Stimulated activated CD8-positive, alpha-beta memory T cell treated with anti-CD3 and anti-CD28 coated beads, Interleukin-12 subunit alpha, Interleukin-12 subunit beta, amount 100 ng/mL, for 1 hour (primary cell): Measurements from ENCODE around the gene CD2.
A peak's percentile ranks its signal among the peaks of the same experiment; 100 is the strongest.

Source experiments
- DNase-seq: peaks from one replicate; pipeline ENCODE4 v3.0.0-alpha.2; 2020; ENCODE audit warnings: low read depth

CD2 gene

GRCh38 chr1:116760487-116760886 is 6.3 kb downstream of the CD2 start:
- no peak for DNase-seq

GRCh38 chr1:116760996-116761665 is 6.9 kb downstream of the CD2 start:
- DNase-seq, result no peak

GRCh38 chr1:116762281-116762680 is 8.1 kb downstream of the CD2 start:
- DNase-seq, result no peak

- DNase-seq, result no peak
Measured at GRCh38 chr1:116762781-116763115, 8.5 kb downstream of the CD2 start.

- no peak for DNase-seq
Measured at GRCh38 chr1:116763116-116763786, 9.0 kb downstream of the CD2 start.

DNA sequence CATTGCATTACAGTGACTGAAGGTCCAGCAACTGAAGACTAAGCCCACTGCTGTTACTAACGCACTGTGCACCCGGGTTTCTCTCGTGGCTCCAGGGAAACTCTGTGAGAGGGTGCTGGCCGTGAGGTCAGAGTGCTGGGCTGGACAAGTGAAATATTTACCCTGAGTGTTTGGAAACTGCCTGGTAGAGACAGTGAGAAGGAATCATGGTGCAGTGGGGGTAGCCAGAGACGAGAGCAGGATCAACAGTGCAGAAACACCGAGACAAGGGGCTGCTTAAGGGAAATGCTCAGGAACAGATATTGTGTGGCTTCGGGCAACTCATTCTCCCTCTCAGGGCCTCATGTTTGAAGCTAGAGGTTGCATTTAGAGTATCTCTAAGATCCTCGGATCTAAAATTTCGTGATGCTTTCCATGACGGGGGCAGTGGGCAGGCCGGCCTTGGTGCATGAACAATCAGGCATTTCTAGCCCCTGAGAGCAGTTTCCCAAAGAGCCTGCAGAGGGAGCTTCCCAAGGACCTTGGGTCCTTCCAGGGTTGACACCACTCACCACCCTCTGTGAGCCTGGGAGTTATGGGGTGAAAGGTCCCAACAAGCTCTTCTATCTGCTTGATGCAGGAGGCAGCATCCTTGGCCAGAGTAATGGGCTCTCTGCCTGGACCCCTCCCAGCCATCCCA is 9.7 kb downstream of the CD2 start:
- DNase-seq, result no peak

GRCh38 chr1:116764466-116764898 is 10.3 kb downstream of the CD2 start:
- no peak for DNase-seq

- DNase-seq, result no peak
Measured at GRCh38 chr1:116764906-116765862, 11.0 kb downstream of the CD2 start.

- DNase-seq, result no peak
Measured at GRCh38 chr1:116765962-116766361, 11.7 kb downstream of the CD2 start.

DNA sequence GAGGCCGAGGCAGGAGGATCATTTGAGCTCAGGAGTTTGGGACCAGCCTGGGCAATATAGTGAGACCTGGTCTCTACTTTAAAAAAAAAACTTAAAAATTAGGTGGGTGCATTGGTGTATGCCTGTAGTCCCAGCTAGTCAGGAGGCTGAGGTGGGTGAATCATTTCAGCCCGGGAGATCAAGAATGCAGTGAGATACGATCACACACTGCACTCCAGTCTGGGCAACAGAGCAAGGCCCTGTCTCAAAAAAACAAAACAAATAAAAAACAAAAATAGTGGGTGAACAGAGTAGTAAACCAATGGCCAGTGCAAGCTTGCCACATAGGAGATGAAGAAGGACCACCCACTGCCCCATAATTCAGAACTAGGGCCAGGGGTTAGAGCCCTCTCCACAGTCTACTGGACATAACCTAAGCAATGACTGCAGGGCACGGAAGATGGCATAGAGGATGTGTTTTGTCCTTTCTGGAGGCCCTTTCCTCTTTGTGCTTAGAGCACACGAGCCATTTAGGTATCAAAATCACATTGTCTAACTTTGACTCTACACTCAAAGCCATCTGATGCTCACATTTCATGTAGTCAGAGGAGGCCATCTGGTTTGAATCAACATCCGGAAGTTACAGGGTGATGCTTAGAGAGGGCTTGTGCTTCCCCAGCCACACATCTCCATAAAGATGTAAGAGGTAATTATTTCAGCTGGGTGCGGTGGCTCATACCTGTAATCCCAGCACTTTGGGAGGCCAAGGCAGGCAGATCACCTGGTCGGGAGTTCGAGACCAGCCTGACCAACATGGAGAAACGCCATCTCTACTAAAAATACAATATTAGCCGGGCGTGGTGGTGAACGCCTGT is 12.6 kb downstream of the CD2 start:
- DNase-seq, result no peak

GRCh38 chr1:116767782-116768382 is 13.7 kb downstream of the CD2 start:
- DNase-seq, result no peak

DNA sequence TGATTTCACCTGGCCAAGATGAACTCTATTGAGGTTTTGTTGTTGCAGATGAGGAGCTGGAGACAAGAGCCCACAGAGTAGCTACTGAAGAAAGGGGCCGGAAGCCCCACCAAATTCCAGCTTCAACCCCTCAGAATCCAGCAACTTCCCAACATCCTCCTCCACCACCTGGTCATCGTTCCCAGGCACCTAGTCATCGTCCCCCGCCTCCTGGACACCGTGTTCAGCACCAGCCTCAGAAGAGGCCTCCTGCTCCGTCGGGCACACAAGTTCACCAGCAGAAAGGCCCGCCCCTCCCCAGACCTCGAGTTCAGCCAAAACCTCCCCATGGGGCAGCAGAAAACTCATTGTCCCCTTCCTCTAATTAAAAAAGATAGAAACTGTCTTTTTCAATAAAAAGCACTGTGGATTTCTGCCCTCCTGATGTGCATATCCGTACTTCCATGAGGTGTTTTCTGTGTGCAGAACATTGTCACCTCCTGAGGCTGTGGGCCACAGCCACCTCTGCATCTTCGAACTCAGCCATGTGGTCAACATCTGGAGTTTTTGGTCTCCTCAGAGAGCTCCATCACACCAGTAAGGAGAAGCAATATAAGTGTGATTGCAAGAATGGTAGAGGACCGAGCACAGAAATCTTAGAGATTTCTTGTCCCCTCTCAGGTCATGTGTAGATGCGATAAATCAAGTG is 14.3 kb downstream of the CD2 start:
- DNase-seq, result no peak

DNA sequence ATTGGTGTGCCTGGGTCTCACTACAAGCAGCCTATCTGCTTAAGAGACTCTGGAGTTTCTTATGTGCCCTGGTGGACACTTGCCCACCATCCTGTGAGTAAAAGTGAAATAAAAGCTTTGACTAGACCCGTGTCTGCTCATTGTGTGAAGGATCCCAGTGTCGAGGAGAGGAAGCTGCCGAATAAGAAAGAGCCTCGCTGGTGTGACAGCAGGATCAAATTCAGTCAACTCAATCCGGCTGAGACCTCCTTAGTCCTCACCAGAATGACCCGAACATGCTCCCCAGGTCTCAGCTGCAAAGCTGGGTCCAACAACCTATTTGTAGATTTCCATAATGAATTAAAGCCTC is 14.8 kb downstream of the CD2 start:
- no peak for DNase-seq

DNA sequence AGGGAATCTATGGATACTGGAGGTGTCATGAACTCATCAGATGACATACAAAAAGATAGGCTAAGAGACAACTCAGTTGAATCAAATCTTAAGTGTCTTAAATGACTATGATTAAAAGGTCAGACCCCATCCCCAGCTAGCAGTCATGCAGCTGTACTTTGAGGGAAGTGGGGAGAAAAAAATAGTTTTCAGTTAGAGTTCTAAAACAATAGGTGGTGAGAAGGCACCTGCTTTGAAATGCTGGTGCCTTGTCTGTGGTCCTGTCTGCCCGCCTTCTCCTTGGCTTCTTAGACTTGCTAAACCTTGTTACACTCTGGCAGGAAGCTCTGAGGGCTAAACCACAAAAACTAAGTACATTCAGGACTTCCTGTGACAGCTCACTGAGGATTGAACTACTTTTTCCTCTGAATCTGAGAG is 15.3 kb downstream of the CD2 start:
- DNase-seq, result peak; percentile 54

DNA sequence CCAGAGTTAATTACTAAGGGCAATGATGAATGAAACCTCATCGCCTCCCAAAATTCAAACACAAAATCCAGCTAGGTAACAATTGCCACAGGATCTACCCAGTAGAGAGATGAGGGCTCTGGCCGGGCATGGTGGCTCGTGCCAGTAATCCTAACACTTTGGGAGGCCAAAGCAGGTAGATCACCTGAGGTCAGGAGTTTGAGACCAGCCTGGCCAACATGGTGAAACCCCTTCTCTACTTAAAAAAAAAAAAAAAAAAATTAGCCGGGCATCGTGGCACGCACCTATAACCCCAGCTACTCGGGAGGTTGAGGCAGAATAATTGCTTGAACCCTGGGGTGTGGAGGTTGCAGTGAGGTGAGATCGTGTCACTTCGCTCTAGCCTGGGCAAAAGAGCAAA is 15.8 kb downstream of the CD2 start:
- no peak for DNase-seq

DNA sequence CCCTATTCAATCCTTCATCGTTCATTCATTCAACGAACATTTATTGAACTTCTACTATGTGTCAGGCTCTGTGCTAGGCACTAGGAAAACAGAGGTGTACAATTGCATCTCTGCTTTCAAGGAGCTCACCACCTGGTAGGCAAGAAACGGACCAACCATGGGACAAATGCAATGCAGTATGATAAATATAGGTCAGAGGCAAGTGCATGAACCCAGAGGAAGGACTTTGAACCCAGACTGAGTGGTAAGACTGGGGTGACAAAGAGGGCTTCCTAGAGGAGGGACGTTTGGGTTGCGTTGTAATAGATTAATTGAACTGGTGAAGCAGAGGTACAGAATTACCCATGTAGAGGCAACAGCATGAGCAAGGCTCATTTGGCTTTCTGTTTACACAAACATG is 16.4 kb downstream of the CD2 start:
- DNase-seq, result no peak

DNA sequence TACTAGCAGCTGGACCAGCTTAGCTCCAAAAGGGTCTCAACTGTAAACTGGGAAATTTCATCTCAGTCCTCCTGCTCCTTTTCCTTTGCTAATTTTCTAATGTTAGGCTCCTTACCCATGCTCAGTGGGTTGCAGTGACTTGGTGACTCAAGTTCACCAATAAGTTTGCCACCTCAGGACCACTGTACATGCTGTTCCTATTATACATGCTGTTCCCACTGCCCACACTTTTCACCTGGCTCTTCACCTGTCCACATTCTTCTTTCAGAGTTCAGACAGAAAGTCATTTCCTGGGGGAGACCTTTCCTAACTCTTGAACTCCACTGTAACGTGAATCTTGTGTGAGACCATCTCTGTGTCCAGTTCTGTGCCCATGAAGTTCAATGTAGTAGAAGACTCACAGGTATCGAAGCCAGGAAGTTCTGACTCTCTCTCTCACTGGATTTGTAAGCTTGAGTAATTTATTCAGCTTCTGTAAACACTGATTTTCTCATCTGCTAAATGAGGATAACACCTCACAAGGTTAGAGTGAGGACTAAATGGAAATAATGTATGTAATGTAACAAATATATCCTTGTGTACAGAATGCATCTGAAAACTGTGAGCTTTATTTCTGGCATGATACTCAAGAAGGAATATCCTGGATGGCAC is 17.9 kb downstream of the CD2 start:
- DNase-seq, result no peak

- no peak for DNase-seq
Measured at GRCh38 chr1:116772648-116773045, 18.4 kb downstream of the CD2 start.

GRCh38 chr1:116775116-116775752 is 21.0 kb downstream of the CD2 start:
- DNase-seq, result no peak
